Esophagus (tissue), 2 donors: ENCODE results near the gene PSMD13. TPM values are rescaled to one million over a fixed set of nuclear protein-coding genes. Genes with fewer than 3 reads are reported as not detected.
"Not testable (repeated sequence)": the region's sequence is repeated elsewhere in the genome, so short reads cannot be mapped to it uniquely, and the experiment has no call there.

ENCODE experiments used
- H3K27ac ChIP-seq, 2 donors: one replicate each; pipeline ENCODE4 v1.5.1; 2013; ENCODE audit warnings: low read depth in 2 of 2, mild to moderate bottlenecking in 2 of 2, inconsistent platforms in 1 of 2, low read length in 1 of 2, moderate library complexity in 1 of 2
- H3K27me3 ChIP-seq, 2 donors: one replicate each; pipeline ENCODE4 v1.6.1; 2013; ENCODE audit warnings: low read length in 2 of 2, control low read depth in 1 of 2, mild to moderate bottlenecking in 1 of 2; ENCODE audit not compliant: insufficient read depth in 2 of 2, control insufficient read depth in 1 of 2
- H3K36me3 ChIP-seq, 2 donors: one replicate each; pipeline ENCODE4 v1.6.1; 2013; ENCODE audit warnings: low read length in 1 of 2; ENCODE audit not compliant: control insufficient read depth in 2 of 2, insufficient read depth in 2 of 2
- H3K4me1 ChIP-seq, 2 donors: one replicate each; pipeline ENCODE4 v1.6.1; 2013; ENCODE audit warnings: low read length in 1 of 2; ENCODE audit not compliant: control insufficient read depth in 2 of 2, insufficient read depth in 2 of 2
- H3K4me3 ChIP-seq, 2 donors: one replicate each; pipeline ENCODE4 v1.5.1; 2013; ENCODE audit warnings: low read length in 2 of 2, mild to moderate bottlenecking in 2 of 2, low read depth in 1 of 2, moderate library complexity in 1 of 2
- H3K9me3 ChIP-seq, 2 donors: one replicate each; pipeline ENCODE4 v1.6.1; 2013; ENCODE audit warnings: mild to moderate bottlenecking in 2 of 2, low read depth in 1 of 2, low read length in 1 of 2, moderate library complexity in 1 of 2; ENCODE audit not compliant: control insufficient read depth in 2 of 2, insufficient read depth in 1 of 2
- WGBS, 2 donors: extraction: QIAGEN DNeasy Blood & Tissue Kit; methylation state at CpG; one replicate each; pipeline ENCODE4 v1.1.7; 2013; 5-methylcytosine and 5-hydroxymethylcytosine counted together
- polyA plus RNA-seq, 2 donors: library from polyadenylated mRNA; stranded (reverse); fragments of 200-250 nt; gene quantifications; one replicate each; pipeline ENCODE4 v1.2.3, GENCODE V29; 2013
- donor health status: healthy with polysubstance abuse.
- donor health status: Bipolar disorder and iron deficiency.

PSMD13 gene
- polyA plus RNA-seq, 2 donors, result 90.8 to 98.2 TPM

- not testable (repeated sequence) for H3K36me3 ChIP-seq, H3K27me3 ChIP-seq, H3K9me3 ChIP-seq, H3K4me3 ChIP-seq, H3K4me1 ChIP-seq, H3K27ac ChIP-seq
- 83 to 85% methylated on average over 7 of the region's 7 CpGs for WGBS, 2 donors
These were observed 1.6 kb downstream of the PSMD13 start for GRCh38 chr11:238346-238745.

- H3K9me3 ChIP-seq, result no peaks in the 10 kb centered on the region
- peaks cover 0 to 13% of the 10 kb centered on the region in 2 donors for H3K36me3 ChIP-seq
- no peaks in the 10 kb centered on the region for H3K4me1 ChIP-seq
- no peak overlapping the region for H3K4me3 ChIP-seq
- H3K27ac ChIP-seq, result no peak overlapping the region
- no peaks in the 10 kb centered on the region for H3K27me3 ChIP-seq
- 65 to 67% methylated on average over 1 of the region's 1 CpG for WGBS, 2 donors
These were observed 3.5 kb downstream of the PSMD13 start for GRCh38 chr11:240315-240714.

- Histone ChIP-seq H3K27ac (no peak overlapping the region), H3K4me1 (no peaks in the 10 kb centered on the region), H3K27me3 (no peaks in the 10 kb centered on the region), H3K36me3 (peaks cover 5 to 17% of the 10 kb centered on the region in 2 donors), H3K9me3 (no peaks in the 10 kb centered on the region), H3K4me3 (no peak overlapping the region)
- WGBS, 2 donors, result 91 to 92% methylated on average over 5 of the region's 5 CpGs
These were observed 4.9 kb downstream of the PSMD13 start for GRCh38 chr11:241634-242033.

GRCh38 chr11:244376-244775 is 7.6 kb downstream of the PSMD13 start:
- Histone ChIP-seq H3K27me3 (no peaks in the 10 kb centered on the region), H3K9me3 (no peaks in the 10 kb centered on the region), H3K36me3 (peaks cover 10 to 24% of the 10 kb centered on the region in 2 donors), H3K4me1 (no peaks in the 10 kb centered on the region), H3K27ac (no peak overlapping the region), H3K4me3 (no peak overlapping the region)
- 93 to 94% methylated on average over 2 of the region's 2 CpGs for WGBS, 2 donors

- Histone ChIP-seq H3K36me3 (peaks cover 20 to 36% of the 10 kb centered on the region in 2 donors), H3K4me3 (no peak overlapping the region), H3K27me3 (no peaks in the 10 kb centered on the region), H3K9me3 (no peaks in the 10 kb centered on the region), H3K27ac (no peak overlapping the region), H3K4me1 (no peaks in the 10 kb centered on the region)
- 78 to 79% methylated on average over 8 of the region's 8 CpGs for WGBS, 2 donors
These were observed 12.3 kb downstream of the PSMD13 start for GRCh38 chr11:249062-249461.

- Histone ChIP-seq H3K4me3 (no peak overlapping the region), H3K36me3 (peaks cover 20 to 32% of the 10 kb centered on the region in 2 donors), H3K4me1 (no peaks in the 10 kb centered on the region), H3K27me3 (no peaks in the 10 kb centered on the region), H3K9me3 (no peaks in the 10 kb centered on the region), H3K27ac (no peak overlapping the region)
- WGBS, 2 donors, result 89 to 90% methylated on average over 5 of the region's 5 CpGs
These were observed 13.5 kb downstream of the PSMD13 start for GRCh38 chr11:250274-250673.

- Histone ChIP-seq H3K9me3 (no peaks in the 10 kb centered on the region), H3K36me3 (peaks cover 18 to 29% of the 10 kb centered on the region in 2 donors), H3K27ac (no peak overlapping the region), H3K4me1 (no peaks in the 10 kb centered on the region), H3K27me3 (no peaks in the 10 kb centered on the region), H3K4me3 (no peak overlapping the region)
- 76 to 82% methylated on average over 10 of the region's 10 CpGs for WGBS, 2 donors
These were observed 14.0 kb downstream of the PSMD13 start for GRCh38 chr11:250740-251299.

GRCh38 chr11:251550-251949 is 14.8 kb downstream of the PSMD13 start:
- Histone ChIP-seq H3K27me3 (no peaks in the 10 kb centered on the region), H3K4me1 (no peaks in the 10 kb centered on the region), H3K9me3 (no peaks in the 10 kb centered on the region), H3K27ac (no peak overlapping the region), H3K4me3 (no peak overlapping the region), H3K36me3 (peaks cover 15 to 27% of the 10 kb centered on the region in 2 donors)
- WGBS, 2 donors, result 78% methylated on average over 10 of the region's 10 CpGs

- no peaks in the 10 kb centered on the region for H3K27me3 ChIP-seq
- H3K9me3 ChIP-seq, result no peaks in the 10 kb centered on the region
- H3K27ac ChIP-seq, result no peak overlapping the region
- no peak overlapping the region for H3K4me3 ChIP-seq
- WGBS, 2 donors, result 83 to 90% methylated on average over 8 of the region's 8 CpGs
- H3K36me3 ChIP-seq, result peaks cover 15 to 27% of the 10 kb centered on the region in 2 donors
- no peaks in the 10 kb centered on the region for H3K4me1 ChIP-seq
These were observed 15.9 kb downstream of the PSMD13 start for GRCh38 chr11:252666-253065.

- Histone ChIP-seq H3K4me1 (no peaks in the 10 kb centered on the region), H3K27me3 (no peaks in the 10 kb centered on the region), H3K36me3 (peaks cover 15 to 27% of the 10 kb centered on the region in 2 donors)
These were observed 16.5 kb downstream of the PSMD13 start for GRCh38 chr11:253160-253885.

More at GRCh38 chr11:253160-253885, 16.5 kb downstream of the PSMD13 start:
- no peaks in the 10 kb centered on the region for H3K9me3 ChIP-seq
- H3K4me3 ChIP-seq, result no peak overlapping the region
- 73 to 76% methylated on average over 13 of the region's 13 CpGs for WGBS, 2 donors
- H3K27ac ChIP-seq, result no peak overlapping the region
